Measurements from ENCODE around the gene RCAN2. TPM values are rescaled to one million over a fixed set of nuclear protein-coding genes. Genes with fewer than 3 reads are reported as not detected.
A peak's percentile ranks its signal among the peaks of the same experiment; 100 is the strongest.

RCAN2 gene
- total and polyA plus RNA-seq, 2 experiments from 2014 or later, result 6.0 to 9.3 TPM

DNA sequence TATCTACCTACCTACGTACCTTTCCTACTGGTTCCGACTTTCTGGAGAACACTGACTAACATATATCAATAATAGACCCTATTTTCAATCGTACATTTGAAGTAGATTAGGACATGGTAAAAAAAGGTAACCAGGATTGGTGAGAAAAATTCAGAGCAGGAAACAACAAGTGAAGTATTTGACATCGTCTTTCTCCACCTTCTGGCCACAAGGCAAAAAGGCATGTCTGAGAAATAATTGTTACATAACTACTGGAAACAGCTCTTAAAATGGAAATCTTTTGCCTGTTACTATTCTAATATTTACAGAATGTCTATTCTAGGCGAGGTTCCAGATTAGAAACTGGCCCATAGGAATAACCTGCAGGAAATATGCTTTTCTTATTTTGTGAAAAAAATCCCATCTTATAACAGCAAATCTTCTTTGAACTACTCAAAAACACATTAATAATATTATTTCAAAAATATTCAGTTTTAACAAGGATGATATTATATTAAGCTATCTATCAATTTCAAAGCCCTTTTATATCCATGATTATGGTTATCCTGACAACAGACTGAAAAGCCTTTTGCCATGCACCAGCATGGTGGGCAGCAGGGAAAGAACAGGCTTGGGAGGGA lies 80.8 kb downstream of the RCAN2 start:
- Mint-ChIP-seq H3K4me1 (peaks cover 4% of the 10 kb centered on the region; the same call in 2 of the 3 replicates), H3K36me3 (ENCODE audit: low read depth) (no peaks in the 10 kb centered on the region), H3K27me3 (ENCODE audit: insufficient read depth, low read depth, poor library complexity) (no peaks in the 10 kb centered on the region), H3K4me3 (no peak overlapping the region), H3K9me3 (no peaks in the 10 kb centered on the region), H3K27ac (no peak overlapping the region)
- Histone ChIP-seq H3K4me2 (no peak overlapping the region), H3K4me3 (no peak overlapping the region), H2AFZ (no peak overlapping the region), H3K36me3 (ENCODE audit: insufficient read depth) (no peaks in the 10 kb centered on the region), H3K79me2 (replicated peaks; ENCODE audit: insufficient read depth) (no peaks in the 10 kb centered on the region), H3K27ac (ENCODE audit: low read depth) (no peak overlapping the region), H4K20me1 (replicated peaks; ENCODE audit: insufficient read depth) (no peaks in the 10 kb centered on the region), H3K9me2 (ENCODE audit: insufficient read depth) (no peaks in the 10 kb centered on the region), H3K4me1 (ENCODE audit: insufficient read depth) (no peaks in the 10 kb centered on the region), H3F3A (replicated peaks; ENCODE audit: low read depth) (no peaks in the 10 kb centered on the region), H3K27me3 (ENCODE audit: insufficient read depth) (no peaks in the 10 kb centered on the region)
- DNase-seq (ENCODE audit: low spot score), result peak; percentile 64
- TF ChIP-seq ZNF331 (CRISPR knock-in tag; IDR thresholded peaks at IDR 0.05; ENCODE audit: low read depth), result no peak
- TF ChIP-seq, protein P1, sequence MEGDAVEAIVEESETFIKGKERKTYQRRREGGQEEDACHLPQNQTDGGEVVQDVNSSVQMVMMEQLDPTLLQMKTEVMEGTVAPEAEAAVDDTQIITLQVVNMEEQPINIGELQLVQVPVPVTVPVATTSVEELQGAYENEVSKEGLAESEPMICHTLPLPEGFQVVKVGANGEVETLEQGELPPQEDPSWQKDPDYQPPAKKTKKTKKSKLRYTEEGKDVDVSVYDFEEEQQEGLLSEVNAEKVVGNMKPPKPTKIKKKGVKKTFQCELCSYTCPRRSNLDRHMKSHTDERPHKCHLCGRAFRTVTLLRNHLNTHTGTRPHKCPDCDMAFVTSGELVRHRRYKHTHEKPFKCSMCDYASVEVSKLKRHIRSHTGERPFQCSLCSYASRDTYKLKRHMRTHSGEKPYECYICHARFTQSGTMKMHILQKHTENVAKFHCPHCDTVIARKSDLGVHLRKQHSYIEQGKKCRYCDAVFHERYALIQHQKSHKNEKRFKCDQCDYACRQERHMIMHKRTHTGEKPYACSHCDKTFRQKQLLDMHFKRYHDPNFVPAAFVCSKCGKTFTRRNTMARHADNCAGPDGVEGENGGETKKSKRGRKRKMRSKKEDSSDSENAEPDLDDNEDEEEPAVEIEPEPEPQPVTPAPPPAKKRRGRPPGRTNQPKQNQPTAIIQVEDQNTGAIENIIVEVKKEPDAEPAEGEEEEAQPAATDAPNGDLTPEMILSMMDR (conservative IDR thresholded peaks at IDR 0.05; ENCODE audit: low read depth in 2 of 2), result peak; percentile 80 to 81
- TF ChIP-seq, protein P2, sequence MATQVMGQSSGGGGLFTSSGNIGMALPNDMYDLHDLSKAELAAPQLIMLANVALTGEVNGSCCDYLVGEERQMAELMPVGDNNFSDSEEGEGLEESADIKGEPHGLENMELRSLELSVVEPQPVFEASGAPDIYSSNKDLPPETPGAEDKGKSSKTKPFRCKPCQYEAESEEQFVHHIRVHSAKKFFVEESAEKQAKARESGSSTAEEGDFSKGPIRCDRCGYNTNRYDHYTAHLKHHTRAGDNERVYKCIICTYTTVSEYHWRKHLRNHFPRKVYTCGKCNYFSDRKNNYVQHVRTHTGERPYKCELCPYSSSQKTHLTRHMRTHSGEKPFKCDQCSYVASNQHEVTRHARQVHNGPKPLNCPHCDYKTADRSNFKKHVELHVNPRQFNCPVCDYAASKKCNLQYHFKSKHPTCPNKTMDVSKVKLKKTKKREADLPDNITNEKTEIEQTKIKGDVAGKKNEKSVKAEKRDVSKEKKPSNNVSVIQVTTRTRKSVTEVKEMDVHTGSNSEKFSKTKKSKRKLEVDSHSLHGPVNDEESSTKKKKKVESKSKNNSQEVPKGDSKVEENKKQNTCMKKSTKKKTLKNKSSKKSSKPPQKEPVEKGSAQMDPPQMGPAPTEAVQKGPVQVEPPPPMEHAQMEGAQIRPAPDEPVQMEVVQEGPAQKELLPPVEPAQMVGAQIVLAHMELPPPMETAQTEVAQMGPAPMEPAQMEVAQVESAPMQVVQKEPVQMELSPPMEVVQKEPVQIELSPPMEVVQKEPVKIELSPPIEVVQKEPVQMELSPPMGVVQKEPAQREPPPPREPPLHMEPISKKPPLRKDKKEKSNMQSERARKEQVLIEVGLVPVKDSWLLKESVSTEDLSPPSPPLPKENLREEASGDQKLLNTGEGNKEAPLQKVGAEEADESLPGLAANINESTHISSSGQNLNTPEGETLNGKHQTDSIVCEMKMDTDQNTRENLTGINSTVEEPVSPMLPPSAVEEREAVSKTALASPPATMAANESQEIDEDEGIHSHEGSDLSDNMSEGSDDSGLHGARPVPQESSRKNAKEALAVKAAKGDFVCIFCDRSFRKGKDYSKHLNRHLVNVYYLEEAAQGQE (IDR thresholded peaks at IDR 0.05; ENCODE audit: unreplicated experiment), result no peak
- no peak for TF ChIP-seq NANOG (IDR thresholded peaks at IDR 0.05; ENCODE audit: borderline replicate concordance)
- no peak for TF ChIP-seq STAT1 (IDR thresholded peaks at IDR 0.05; ENCODE audit: unreplicated experiment)
- TF ChIP-seq POLR2AphosphoS5 (IDR thresholded peaks at IDR 0.05; ENCODE audit: low read depth), result no peak
- no peak for TF ChIP-seq CREB1 (CRISPR knock-in tag; IDR thresholded peaks at IDR 0.05; ENCODE audit: low read depth)
- no peak for TF ChIP-seq EZH2phosphoT487 (IDR thresholded peaks at IDR 0.05; ENCODE audit: unreplicated experiment)
- no peak for ATAC-seq

DNA sequence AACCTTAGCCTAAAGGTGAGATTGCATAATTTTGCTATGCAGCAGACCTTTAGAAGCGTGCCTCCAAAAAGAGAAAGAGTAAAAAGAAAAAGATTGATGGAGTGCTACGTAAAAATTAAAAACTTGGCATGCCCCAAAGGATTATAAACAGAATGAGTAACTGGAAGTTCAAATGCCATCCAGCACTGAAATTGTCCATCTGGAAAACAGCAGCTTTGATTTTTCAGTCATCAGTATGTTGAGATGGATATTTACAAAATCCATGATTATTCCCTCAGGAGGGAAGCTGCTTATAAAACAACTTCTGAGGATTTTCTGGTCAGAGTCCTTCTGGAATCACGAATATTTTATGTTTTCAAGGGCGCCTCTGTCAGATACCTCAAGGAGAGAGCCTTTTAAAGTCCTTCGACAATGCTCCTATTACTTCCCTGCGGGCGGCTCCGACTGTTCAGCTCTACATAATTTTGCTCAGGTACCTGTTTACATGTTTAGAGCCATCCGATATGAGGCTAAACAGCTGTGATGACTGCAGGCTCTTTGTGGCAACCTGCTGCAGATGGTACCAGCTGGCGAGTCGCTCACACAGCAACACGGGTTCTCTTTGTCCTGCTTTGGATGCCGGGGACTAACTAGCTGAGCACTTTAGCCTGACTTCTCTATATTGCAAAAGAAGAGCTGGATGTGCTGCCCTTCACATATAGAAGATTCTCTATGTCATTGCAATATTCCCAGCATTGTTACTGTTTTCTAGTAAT lies 83.3 kb downstream of the RCAN2 start:
- Histone ChIP-seq H3K36me3 (ENCODE audit: insufficient read depth) (no peaks in the 10 kb centered on the region), H3K4me2 (no peak overlapping the region), H4K20me1 (replicated peaks; ENCODE audit: insufficient read depth) (no peaks in the 10 kb centered on the region), H3K4me3 (no peak overlapping the region), H3K27ac (ENCODE audit: low read depth) (no peak overlapping the region), H3K27me3 (ENCODE audit: insufficient read depth) (no peaks in the 10 kb centered on the region), H2AFZ (no peak overlapping the region), H3F3A (replicated peaks; ENCODE audit: low read depth) (no peaks in the 10 kb centered on the region), H3K4me1 (ENCODE audit: insufficient read depth) (no peaks in the 10 kb centered on the region), H3K79me2 (replicated peaks; ENCODE audit: insufficient read depth) (no peaks in the 10 kb centered on the region), H3K9me2 (ENCODE audit: insufficient read depth) (no peaks in the 10 kb centered on the region)
- no peaks in the 10 kb centered on the region for H3K4me1 Mint-ChIP-seq
- no peak for ATAC-seq
- no peaks in the 10 kb centered on the region for H3K36me3 Mint-ChIP-seq (ENCODE audit: low read depth)
- H3K9me3 Mint-ChIP-seq, result no peaks in the 10 kb centered on the region
- no peak for DNase-seq (ENCODE audit: low spot score)
- H3K27me3 Mint-ChIP-seq (ENCODE audit: insufficient read depth, low read depth, poor library complexity), result no peaks in the 10 kb centered on the region
- H3K27ac Mint-ChIP-seq, result no peak overlapping the region
- H3K4me3 Mint-ChIP-seq, result no peak overlapping the region
- TF ChIP-seq NANOG (IDR thresholded peaks at IDR 0.05; ENCODE audit: borderline replicate concordance), result no peak
- TF ChIP-seq, protein P2 (IDR thresholded peaks at IDR 0.05; ENCODE audit: unreplicated experiment), result no peak
- no peak for TF ChIP-seq ZNF331 (CRISPR knock-in tag; IDR thresholded peaks at IDR 0.05; ENCODE audit: low read depth)
- no peak for TF ChIP-seq STAT1 (IDR thresholded peaks at IDR 0.05; ENCODE audit: unreplicated experiment)
- TF ChIP-seq EZH2 (IDR thresholded peaks at IDR 0.05; ENCODE audit: low read depth, unreplicated experiment), result no peak
- TF ChIP-seq CREB1 (CRISPR knock-in tag; IDR thresholded peaks at IDR 0.05; ENCODE audit: low read depth), result no peak
- TF ChIP-seq POLR2AphosphoS5 (IDR thresholded peaks at IDR 0.05; ENCODE audit: low read depth), result no peak
- TF ChIP-seq ZNF114 (CRISPR knock-in tag; IDR thresholded peaks at IDR 0.05), result no peak
- TF ChIP-seq, protein P1 (conservative IDR thresholded peaks at IDR 0.05; ENCODE audit: low read depth in 2 of 2), result no peak
